Activated CD8-positive, alpha-beta memory T cell treated with anti-CD3 and anti-CD28 coated beads, Interleukin-2, amount 50 U/mL, for 48 hours (primary cell): Measurements from ENCODE around the gene TRIM66.
A peak's percentile ranks its signal among the peaks of the same experiment; 100 is the strongest.

Experiments used
- DNase-seq: peaks from one replicate; pipeline ENCODE4 v3.0.0-alpha.2; 2020

The TRIM66 gene

DNA sequence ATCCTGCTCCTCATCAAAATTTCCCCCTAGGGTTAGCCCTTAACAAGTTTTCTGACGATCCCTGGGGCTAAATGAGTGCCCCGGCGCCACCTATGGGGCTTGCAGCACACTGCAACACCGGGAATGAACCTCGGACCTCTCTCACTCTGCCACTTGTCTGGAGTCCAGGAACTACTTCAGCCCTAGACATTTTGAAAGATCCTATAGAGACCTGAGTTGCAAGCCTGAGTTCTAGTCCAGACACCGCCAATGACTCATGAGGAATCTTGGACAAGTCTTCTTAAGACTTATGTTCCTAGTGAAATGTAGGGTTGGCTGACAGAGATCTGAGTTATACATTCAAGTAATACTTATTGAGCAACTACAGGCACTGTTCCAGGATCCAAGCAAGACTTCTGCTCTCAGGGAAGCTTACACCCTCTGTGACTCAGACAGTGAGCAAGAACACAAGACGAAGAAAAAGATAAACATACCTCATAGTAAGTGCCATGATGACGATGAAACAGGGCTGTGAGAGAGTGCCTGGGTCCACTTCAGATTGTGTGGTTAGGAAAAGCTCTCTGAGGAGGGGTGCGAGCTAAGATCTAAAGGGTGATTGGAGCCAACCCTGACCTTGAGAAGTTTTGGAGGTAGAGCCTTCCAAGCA, 78.3 kb downstream of the TRIM66 start:
- peak; percentile 72 for DNase-seq

DNA sequence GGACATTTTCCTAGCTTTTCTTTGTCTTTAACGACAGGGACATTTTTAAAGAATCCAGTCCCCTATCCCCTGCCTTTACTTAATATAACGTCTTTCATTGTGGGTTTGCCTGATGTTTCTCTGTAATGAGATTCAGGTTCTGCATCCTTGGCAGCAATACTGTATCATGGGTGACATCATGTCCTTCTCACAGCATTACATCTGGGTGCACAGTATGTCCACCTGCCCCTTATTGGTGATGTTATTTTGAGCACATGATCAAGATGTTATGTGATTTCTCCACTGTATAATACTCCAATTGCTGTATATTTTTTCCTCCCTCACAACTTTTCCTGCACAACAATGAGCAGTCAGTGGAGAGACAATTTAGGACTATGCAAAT, 78.8 kb downstream of the TRIM66 start:
- no peak for DNase-seq

DNA sequence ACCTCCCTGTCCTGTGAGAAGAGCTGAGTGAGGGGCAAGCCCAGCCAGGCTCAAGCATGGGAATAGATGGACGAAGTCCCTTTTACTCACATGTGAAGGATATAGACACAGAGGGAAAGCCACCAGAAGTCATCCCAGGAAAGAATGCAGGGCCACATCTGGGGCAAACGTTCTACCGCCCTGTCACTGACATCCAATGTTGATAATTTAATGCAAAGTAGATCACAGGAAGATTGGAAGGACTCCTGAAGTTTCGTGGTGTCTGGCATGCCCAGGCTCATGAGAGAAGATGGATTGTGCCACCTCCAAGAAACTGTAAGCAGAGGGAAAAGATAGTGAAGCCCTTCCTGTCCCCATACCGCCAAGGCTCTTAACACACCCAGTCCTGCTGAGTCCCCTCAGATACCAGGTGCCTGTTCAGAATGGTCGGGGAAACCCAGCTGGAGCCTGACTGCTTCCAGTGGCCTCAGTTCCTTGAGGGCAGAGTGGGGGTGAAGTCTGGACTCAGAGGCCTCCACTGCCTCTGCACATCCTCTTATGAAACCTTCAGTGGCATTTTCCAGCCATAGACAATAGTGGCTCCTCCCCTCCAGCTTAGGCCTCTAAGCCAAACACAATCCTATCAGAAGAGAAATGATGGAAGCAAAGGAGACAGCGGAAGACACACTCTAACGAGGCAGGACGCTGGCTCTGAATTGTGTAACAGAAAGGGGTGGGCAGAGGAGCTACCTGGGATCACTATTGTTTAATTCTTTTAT, 80.9 kb downstream of the TRIM66 start:
- DNase-seq: no peak

DNA sequence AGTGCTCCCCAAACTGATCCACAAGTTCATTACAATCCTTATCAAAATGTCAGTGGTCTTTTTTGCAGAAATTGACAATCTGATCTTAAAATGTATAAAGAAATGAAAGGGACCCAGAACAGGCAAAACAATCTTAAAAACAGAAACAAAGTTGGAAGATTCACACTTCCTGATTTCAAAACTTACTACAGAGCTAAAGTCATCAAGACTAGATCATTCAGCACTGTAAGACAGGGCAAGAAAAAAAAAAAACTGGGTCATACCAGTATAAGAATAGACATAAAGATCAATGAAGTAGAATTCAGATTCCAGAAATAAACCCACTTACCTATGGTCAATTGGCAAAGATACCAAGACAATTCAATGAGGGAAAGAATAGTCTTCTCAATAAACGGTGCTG, 84.0 kb downstream of the TRIM66 start:
- DNase-seq: no peak

DNA sequence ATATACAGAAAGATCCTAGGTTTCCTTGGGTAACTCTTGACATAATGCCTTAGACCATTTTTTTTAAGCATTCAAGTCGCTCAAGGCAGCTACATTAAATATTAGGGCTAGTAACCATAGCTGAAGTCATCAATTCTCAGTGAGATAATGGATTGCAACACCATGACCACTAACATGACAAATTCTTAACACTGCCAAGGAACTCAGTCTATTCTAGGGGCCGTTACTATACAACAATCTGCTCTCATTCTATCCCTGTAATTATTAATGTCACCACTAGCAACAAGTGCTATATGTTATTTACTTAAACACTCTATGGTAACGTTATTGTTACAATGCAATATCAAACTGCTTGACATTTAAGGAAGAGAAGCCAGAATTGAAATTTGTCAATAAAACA, 85.3 kb downstream of the TRIM66 start:
- no peak for DNase-seq

DNA sequence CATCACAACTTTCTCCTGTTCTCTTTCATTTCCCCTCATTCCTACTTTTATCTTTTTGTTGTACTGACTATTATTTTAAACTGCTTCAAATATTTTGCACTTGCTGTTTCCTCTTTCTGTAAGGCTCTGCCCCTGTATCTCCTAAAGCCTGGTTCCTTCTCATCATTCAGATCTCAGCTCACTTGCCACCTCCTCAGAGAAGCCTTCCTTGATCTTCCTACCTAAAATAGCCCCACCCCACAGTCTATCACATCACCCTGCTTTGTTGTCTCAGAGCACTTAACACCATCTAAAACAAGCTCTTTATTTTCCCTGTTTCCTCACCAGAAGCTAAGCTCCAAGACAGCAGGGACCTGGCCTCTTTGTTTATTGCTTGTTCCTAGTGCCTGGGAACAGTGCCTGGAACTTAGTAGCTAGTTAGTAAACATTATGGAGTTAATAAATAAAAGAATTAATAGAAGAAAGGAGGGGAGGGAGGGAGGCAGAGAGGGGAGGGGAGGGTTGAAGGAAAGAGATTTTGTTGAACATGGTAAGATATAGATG, 85.9 kb downstream of the TRIM66 start:
- DNase-seq: no peak

DNA sequence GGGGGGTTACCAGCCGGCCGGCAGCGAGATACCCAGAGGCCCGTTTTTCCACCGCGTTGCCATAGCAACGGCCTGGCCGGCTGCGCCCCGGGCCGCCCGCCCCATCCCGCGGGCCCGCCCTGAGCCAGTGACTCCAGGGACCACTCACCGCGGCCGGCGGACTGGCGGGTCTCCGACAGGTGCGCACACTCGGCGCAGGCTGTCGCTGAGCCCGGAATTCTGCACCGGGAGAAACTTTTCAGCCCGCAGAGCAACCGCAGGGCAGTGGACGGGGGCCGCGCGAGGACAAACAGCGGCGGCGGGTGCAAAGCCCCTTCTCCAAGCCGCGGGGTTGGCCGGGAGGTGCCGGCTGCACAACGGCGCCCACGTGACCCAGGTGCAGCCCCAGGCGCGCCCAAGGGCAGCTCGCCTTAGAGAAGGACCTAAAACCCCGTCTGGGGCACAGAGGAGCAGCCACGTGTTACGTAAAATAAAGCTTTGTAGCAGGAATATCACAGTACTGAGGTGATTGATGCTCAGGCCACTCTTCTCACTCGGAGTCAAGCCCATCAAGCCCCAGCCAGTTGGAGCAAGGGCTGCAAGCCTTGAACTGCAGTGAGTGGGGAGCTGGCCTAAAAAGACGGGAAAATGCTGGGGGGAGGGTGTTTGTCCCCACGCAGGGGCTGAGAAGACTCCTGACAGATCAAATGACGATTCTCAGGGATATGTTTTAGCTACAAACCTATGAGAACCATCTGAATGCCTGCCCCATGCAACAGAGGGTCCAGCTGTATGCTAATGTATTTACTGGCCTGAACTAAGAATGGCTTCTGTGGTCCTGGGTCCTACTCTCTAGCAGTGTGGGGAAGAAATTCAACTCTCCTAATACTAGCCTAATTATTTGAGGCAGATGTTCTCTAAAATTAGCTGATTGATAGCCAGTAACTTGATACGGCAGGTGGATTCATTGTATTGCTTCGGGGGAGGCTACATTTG, 88.2 kb downstream of the TRIM66 start, which contains the start of gene STK33:
Gene STK33, minus strand, starts transcription at position 294 of the 975 bp plus-strand sequence. CDS start 119,323 bp downstream, outside the sequence.
- peak; percentile 84 for DNase-seq

DNA sequence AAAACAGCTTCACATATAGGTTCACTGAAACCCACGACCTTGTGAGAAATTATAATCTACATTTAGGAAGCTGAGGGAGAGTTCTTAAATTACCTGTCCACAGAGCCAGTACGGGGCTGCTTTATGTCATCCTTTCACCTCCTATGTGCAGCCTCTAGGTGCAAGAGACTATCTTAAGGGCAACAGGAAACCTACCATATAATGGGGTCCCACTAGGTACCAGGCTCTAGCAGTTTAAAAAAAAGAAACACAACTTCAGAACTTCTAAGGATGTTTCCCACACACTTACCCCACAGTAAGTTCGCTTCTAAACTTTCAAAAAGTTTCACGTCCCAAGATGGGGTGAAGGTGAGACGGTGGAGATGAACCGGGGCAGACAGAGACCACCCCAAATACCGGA, 89.0 kb downstream of the TRIM66 start:
- no peak for DNase-seq

DNA sequence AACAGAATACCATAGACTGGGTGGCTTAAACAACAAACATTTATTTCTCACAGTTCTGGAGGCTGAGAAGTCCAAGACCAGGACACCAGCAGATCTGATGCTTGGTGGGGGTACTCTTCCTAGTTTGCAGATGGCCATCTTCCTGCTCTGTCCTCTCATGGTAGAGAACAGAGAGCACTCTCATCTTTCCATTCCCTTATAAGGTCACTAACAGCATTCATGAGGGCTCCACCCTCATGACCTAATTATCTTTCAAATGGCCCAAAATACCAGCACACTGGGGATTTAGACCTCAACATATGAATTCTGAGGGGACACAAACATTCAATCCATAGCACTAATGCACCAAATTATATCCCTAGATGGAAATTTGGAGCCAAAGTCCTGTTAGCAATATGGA, 94.5 kb downstream of the TRIM66 start:
- no peak for DNase-seq

DNA sequence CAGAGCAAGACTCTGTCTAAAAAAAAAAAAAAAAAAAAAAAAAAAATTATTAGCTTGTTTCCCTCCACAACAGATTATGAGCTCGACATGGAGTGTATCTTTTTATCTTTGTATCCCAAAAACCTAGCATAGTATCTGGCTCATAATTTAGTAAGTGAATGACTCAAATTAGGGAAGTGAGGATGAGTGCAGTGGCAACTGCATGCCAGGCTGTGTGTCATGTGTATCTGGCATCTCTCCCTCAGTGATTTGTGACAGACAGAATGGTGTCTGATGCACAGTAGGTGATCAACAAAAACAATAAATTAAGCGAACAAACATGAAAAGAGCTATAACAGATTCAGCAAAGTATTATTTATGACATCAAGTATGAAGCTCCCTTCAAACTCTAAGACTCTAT, 95.7 kb downstream of the TRIM66 start:
- DNase-seq: no peak

DNA sequence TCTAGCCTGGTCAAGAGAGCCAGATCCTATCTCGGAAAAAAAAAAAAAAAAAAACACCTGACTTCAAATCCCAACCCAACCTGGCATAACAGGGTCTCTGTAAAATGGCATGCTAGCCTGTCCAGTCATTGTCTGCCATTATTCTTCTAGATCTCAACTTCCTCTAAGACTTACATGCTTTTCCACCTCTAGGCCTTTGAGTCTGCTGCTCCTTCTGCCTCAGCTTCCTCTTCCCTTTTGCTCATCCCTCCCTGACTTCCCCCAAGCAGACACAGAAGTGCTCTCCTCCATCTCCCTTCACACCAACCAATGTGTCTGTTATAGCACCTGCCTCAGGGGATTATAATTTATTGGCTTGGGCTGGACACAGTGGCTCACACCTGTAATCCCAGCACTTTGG, 96.3 kb downstream of the TRIM66 start:
- no peak for DNase-seq

DNA sequence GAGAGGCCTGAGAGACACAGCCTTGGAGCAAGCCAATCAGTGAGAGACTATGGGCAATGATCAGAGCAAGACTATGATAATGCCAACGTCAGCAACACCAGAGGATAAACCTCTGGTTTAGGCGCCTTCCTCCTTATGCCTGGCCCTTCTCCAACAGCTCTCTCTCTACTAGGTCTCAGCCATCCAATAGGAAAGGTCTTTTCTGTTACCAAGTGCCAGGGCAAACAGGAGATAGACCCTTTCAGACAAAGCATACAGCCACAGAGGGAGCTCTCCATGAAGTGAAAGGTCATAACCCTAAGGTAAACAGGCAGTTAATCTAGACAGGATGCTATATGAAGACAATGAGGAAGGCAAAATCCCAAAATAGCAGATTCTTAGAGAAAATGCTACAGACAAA, 98.0 kb downstream of the TRIM66 start:
- DNase-seq: no peak

DNA sequence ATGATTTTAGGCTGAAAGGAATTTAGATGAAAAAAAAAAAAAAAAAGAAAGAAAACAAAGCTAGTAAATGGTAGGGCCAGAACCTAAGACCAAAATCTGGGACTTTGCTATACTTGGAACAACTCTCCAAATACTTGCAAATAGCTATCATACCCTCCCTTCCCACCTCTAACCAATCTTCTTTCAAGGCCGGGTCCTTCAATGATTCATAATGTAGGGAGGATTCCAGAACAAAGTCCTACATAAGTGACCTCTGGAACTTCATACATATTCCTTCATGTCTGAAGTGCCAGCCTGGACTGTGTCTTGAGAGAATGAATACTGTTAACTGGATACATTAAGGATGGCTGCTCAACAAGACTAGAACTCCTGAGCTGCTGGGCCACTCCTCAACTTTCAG, 98.4 kb downstream of the TRIM66 start:
- no peak for DNase-seq

DNA sequence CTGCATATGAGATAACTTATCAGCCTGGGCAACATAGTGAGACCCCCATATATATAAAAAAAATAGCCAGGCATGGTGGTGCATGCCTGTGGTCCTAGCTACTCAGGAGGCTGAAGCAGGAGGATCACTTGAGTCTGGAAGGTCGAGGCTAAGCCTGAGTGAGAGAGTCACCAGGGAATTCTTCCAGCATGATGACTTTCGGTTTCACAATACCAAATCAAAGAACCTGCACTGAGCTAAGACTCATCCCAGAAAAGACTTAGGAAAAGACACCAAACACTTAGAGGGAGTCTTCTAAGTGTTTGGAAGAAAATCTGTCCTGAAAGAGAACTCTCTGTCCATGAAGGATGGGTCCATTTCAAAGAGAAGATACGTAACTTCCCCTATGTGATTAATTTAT, 101.2 kb downstream of the TRIM66 start:
- DNase-seq: no peak

DNA sequence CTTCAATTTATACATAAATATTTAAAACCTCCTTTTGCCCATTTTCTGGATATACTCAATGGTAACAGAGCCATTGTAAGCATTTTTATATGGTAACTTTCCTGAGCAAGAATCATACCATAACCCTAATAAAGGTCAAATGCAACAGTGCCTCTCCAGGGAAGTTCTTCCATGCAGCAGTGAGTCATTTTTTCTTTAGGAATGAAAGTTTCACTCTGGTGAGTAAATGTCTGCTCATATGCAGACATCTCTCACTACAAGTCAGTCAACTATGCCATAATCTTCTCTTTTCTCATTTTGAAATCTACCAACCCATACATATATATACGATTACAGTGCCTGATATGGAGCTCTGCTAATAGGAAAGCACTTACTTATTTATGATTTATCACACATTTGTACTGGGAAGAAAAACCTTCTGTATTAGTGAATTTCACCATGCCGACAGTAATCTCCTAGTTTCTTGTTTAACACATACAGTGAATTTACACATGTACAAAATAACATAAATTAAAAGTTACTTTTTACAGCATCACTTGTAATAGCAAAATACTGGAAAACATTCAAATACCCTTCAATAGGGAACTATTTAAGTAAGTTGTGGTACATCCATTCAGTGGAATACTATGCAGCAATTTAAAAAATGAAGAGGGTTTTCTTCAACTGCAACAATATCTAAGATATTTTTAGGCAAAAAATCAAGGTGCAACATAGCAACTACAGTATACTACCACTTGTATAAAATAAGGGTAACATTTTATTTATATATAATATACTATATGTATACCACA, 104.5 kb downstream of the TRIM66 start:
- DNase-seq: no peak

DNA sequence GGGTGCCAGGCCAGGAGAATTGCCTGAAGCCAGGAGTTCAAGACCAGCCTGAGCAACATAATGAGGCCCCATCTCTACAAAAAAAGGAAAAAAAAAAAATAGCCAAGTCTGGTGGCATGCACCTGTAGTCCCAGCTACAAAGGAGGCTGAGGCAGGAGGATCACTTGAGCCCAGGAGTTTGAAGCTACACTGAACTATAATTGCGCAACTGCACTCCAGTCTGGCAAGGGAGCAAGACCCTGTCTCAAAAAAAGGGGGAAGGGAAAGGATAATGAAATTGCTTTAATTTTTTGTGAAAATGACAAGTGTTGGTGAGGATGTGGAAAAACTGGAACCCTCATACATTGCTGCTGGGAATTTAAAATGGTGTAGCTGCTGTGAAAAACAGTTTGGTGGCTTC, 107.7 kb downstream of the TRIM66 start:
- DNase-seq: no peak

DNA sequence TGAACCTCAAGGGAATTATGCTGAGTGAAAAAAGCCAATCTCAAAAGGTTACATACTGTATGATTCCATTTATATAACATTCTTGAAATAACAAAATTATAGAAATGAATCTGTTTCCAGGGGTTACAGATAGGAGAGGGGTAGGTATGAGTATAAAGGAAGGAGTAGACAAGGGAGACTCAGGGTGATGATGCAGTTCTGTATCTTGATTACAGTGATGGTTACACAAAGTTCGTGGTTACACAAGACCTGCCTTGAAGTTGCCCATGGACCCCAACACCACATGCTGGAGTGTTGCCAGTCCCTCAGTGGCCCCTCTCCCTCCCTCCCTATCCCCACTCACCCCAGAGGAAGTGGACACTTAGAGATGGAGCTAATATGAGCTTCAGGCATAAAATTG, 108.7 kb downstream of the TRIM66 start:
- no peak for DNase-seq

DNA sequence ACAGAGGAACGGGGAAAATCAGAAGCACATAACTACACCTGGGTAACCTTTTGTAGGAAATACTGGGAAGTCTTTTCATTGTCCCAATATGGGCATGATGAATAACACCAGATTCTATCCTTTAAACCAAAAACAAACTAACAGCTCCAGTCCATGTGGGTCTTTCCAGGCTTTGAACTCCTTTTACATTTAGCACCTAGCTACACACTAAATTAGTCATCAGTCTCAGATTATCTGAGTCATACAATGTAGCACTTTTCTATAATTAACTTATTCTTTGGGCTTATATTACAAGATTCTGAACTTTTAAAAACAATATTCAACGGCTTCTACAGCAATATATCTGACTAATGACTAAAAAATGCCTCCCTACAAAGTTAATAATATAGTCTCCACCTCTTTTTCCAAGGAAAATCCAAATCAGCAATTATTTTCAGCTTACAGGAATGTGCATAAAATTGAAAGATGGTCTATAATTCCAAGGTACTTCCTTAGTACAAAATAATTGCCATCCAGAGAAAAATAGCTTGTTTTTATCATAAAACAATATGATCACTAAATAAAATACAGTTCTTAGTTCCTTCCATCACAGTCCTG, 114.8 kb downstream of the TRIM66 start:
- no peak for DNase-seq

DNA sequence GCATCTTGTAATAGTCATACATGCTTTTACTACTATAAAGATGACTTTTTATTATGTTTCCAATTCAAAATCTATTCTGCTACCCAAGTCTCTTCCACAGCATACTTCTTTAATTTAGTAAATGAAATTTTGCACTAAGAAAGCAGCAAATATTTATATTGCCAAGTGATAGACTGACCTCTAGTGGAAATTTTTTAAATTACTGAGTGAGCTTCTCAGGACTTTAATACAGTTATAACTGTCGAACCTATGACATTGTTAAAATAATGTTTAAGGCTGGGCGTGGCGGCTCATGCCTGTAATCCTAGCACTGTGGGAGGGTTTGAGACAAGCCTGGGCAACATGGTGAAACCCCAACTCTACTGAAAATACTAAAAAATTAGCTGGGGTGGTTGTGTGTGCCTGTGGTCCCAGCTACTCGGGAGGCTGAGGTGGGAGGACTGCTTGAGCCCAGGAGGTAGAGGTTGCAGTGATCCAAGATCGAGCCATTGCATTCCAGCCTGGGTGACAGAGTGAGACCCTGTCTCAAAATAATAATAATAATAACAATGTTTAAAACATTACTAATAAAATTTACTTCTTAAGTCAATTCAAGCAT, 115.8 kb downstream of the TRIM66 start:
- no peak for DNase-seq

DNA sequence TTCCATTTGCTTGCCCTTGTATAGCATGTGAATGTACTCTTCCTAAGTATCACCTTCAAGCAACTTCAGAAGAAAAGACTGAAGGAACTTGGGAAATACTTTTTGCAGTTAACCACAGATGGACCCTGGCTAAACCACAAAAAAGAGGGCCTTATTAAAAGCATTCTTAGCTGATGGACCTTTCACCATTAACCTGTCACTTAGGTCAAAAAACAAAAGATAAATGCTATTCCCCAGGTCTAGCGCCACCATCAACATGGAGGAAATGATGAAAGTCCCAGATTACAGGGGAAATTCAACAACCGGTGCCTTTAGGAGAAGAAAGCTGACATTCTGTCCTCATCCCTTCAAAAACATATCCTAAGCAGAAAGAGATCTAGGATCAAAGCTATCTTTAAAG, 117.9 kb downstream of the TRIM66 start:
- no peak for DNase-seq
